Glomerular visceral epithelial cell (primary cell): Measurements from ENCODE around the gene LRWD1.
"Not testable (repeated sequence)": the region's sequence is repeated elsewhere in the genome, so short reads cannot be mapped to it uniquely, and the experiment has no call there.

Experiments
- DNase-seq: peaks from one replicate; pipeline ENCODE4 v3.0.0-alpha.2; 2016; ENCODE audit errors: extremely low spot score

The LRWD1 gene

DNA sequence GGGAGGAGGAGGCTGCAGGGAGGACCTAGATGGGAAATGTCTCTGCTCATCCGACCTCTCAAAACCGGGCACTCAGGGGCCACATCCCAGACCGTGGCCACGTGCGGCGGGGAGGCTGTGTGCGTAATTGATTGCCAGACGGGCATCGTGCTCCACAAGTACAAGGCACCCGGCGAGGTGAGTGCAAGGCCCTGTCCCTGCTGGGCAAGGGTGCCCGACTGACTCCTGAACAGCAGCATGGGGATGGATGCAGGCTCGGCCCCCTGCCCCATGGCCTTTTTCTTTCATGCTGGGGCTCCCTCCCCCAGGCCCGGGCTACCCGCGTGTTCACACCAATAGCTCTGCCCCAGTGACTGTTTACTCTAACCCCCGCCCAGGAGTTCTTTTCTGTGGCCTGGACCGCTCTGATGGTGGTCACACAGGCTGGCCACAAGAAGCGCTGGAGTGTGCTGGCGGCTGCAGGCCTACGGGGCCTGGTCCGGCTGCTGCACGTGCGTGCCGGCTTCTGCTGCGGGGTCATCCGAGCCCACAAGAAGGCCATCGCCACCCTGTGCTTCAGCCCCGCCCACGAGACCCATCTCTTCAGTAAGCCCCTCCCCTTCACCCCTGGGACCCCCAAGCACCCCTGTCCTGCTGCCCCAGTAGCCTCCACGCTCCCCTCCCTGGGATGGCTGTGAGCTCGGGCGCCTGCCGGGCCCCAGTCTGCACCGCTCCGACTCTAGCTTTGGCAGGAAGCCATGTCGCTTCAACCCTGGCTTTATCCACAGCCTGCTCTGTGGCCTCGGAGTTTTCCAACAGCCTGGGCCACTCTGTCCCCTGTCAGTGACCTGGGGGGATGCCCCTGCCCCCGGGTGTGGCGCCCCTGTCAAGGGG is 3.9 kb downstream of the LRWD1 start:
- DNase-seq: peak; percentile 41

DNA sequence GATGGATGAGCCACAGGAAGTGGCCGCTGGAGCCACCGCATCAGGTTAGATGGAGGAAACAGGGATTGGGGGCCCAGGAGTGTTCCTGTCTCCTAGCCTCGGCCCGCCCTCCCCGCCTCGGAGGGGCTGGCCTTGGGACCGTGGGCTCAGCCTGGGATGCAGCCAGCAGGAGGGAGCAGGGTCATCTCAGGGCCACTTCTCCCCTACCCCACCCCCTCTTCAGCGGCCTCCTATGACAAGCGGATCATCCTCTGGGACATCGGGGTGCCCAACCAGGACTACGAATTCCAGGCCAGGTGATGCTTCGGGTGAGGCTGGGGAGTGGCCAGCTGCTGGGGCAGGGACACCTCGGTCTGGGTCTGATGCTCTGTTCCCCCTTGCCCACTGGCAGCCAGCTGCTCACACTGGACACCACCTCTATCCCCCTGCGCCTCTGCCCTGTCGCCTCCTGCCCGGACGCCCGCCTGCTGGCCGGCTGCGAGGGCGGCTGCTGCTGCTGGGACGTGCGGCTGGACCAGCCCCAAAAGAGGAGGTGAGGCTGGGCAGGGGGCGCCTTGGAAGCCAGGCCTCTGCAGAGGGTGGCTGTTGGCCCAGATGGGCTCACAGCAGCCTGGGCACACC is 4.7 kb downstream of the LRWD1 start:
- no peak for DNase-seq

DNA sequence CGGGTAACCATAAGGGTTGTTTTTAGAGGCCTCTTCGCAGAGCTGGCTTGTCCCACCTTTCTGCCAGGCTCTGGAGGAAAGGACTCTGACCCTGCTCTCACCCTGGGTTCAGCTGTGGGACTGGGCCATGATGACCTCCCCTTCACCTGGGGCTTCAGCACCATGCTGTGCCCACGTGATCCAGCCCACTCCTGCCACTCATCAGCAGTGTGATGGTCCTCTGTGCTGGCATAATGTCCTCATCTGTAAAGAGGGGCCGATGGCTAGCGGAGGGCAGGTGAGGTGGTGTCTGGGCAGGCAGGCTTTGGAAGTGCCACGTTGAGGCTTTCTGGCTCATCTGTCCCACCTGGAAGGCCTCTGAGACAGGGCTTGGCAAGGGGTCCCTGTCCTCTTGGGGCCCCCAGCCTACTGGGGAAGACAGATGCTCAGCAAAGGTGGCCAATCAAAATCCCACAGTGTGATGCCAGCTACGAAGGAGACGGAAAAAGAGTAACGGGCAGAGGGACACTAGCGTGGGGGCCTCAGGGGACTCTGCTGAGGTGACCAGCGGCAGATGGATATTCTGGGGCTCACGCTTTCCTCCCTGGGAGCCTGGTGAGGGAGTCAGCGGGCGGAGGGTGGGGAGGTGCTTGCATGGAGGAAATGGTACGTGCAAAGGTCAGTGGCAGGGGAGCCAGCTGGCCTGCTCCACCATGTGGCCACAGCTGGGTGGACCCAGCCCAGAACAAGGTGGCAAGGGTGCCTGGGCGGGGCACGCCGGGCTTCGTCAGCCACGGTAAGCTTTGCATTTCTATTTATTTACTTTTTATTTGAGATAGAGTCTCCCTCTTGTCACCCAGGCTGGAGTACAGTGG is 5.4 kb downstream of the LRWD1 start:
- no peak for DNase-seq

DNA sequence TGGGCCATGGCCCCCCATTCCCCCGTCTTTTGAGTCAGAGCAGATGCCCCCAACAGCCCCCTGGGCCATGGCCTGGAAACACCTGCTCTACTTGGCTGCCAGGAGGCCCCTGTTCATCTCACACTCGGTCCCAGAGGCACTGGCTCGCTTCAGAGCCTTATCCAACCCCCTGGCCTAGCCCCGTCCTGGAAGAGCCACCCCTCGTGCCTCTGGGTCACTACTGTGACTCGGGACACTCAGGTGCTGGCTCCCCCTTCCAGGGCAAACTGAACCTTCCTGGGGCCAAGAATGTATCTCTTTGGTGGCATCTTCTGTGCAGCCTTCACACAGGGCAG is 7.0 kb downstream of the LRWD1 start:
- no peak for DNase-seq

DNA sequence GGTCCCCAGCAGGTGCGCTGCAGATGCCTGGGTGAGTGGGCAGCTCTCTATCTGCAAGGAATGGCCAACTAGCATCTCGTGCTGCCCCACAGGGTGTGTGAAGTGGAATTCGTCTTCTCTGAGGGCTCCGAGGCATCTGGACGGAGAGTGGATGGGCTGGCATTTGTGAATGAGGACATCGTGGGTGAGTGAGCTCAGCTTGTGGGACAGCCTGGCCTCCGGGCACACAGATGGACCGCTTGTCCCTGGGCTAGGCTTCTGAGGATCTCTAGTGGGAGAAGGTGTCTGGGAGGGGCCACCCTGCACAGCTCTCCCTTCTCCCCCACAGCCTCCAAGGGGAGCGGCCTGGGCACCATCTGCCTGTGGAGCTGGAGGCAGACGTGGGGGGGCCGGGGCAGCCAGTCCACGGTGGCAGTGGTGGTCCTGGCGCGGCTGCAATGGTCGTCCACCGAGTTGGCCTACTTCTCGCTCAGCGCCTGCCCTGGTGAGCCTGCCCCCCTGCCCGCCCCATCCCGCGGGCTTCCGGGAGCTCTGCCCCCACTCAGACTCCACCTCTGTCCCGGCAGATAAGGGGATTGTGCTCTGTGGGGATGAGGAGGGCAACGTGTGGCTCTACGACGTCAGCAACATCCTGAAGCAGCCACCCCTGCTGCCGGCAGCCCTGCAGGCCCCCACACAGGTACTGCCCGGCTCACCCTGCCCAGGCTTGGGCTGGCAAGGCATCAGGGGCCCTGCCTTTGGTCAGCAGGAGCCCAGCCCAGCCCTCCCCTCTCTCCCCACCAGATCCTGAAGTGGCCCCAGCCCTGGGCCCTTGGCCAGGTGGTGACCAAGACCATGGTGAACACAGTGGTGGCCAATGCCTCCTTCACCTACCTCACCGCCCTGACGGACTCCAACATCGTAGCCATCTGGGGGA is 7.6 kb downstream of the LRWD1 start:
- DNase-seq: no peak

DNA sequence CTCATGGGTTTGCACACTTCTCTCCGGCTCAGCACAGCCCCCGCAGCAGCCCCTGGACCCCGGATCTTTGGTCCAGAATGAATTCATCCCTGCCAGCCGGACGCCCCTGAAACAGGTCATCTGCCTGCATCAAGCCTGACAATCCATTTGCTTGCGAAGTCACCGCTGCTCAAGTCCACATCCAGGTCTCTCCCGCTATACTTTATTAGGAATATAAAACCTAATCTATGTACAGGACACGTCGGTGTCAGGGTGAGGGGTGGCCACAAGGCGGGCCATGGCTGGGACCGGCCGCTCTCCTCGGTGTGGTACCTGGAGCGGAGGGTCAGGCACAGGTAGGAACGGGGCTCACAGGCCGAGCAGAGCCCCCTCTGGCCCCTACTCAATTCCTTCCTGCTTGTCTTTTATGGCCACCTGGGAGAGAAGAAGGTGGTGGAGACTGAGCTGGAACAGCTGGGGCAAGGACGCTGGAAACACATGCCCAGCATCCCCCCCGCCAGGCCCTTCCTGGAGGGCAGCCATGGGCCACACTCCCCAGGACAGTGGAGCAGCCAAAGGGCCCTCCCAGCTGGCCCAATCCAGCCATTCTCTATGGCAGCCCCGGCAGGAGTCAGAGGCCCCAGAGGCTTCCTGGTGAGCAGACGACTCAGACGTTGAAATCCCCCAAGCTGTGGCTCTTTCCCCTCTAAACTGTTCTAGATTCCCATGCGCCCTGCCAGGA is 8.6 kb downstream of the LRWD1 start:
- DNase-seq: no peak

DNA sequence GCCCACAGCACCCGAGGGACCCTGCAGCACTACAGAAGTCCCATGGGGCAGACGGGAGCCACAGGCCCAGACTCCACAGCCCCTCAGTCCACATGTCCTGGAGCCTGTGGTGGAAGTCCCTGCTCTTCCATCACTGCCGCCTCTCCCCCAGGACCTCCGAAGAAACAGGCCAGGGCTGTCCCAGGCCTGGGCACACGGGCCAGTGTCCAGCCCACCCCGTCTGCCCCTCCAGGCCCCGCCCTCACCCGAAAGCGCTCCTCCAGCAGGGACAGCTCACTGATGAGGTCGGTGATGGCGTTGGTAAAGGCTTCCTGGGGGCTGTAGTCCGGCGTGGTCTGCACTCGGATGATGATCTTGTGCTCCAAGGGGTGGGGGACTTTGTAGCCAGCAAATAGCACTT is 9.3 kb downstream of the LRWD1 start:
- DNase-seq: not testable (repeated sequence)

DNA sequence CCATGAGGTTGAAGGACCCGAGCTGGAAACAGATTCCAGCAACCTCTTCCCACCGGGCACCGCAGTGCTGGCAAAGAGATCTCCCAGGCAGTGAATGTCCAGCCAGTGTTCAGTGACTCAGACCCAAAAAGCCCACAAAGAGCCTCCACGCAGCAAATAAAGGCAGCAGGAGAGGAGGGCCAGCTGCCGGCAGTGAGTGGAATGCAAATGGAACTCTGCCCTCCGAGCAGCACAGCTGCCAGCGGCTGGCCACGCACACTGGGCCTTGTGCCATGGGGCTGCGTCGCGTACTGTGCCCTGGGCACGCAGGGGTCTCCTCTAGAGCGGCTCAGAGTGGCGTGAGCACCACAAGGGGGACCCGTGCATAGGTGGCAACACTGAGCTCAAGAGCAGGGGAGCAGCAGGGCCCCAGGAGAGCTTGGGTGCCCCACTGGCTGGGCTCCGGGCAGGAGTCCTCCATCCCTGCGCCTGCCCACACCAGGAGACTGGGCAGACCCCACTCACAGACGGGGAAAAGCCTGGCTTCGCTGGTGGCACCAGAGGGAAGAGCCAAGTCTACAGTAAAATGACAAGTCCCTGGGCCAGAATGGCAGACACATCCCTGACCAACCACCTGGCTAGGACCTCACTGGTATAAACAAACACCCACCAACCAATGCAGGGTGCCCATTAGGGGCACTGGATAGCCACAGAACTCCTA is 10.1 kb downstream of the LRWD1 start:
- DNase-seq: peak; percentile 59

DNA sequence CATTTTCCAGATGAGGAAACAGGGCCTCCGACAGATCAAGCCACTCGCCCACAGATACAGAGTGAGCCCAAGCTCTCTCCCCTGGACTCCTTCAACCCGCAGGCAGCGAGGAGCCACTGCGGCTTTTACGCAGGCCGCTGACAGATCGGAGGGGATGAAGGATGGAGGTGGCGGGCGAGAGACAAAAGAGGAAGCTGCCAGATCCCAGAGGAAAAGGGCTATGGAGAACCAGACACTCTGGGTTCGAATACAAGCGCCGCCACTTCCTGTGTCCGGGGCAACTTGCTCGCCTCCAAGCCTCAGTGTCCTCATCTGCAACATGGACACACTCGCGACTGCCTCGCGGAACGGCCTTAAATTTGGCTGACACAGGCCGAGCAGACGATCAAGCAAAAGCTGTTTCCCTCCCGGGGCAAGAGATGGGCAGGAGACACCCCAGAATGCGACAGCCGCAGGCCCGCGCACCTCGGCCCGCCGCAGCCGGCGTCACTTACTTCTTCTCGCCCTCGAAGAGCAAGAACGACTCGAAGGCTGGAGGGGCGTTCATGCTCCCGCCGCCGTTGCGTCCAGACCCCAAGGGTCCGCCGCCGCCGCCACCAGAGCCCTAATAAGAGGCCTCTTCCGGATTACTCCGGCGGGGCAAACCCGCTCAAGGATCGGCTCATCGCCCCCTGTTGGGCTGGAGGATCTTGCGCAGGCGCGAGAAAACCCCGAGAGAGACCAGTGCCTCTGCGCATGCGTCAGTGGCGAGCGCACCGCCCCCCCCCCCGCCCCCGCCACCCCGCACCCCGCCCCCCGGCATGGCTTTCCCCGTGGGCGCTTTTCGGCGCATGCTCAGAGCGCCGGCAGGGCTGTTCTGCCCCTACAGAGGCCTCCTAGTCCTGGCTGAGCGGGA is 13.8 kb downstream of the LRWD1 start, which contains the start of gene POLR2J:
POLR2J (minus strand) TSS at position 609 of the 895 bp plus-strand sequence; CDS start at position 547, 62 bp downstream.
- DNase-seq: peak; percentile 71

DNA sequence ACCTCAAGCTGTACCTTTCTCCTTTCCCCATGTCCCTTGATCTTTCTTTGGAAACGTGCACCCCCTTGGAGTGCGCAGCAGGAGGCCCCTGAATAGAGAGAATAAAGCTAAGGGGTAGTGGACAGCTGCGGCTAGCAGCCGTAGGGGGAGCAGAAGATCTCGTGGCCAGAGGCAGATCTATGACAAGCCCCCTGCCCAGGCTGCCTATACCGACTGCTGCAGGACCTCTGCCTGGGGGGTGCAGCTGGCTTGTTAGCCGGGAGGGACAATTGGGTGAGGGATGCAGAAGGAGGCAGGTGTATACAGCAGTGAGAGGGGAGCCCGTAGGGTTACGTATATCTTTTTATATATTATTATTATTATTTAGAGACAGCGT is 14.4 kb downstream of the LRWD1 start:
- not testable (repeated sequence) for DNase-seq

DNA sequence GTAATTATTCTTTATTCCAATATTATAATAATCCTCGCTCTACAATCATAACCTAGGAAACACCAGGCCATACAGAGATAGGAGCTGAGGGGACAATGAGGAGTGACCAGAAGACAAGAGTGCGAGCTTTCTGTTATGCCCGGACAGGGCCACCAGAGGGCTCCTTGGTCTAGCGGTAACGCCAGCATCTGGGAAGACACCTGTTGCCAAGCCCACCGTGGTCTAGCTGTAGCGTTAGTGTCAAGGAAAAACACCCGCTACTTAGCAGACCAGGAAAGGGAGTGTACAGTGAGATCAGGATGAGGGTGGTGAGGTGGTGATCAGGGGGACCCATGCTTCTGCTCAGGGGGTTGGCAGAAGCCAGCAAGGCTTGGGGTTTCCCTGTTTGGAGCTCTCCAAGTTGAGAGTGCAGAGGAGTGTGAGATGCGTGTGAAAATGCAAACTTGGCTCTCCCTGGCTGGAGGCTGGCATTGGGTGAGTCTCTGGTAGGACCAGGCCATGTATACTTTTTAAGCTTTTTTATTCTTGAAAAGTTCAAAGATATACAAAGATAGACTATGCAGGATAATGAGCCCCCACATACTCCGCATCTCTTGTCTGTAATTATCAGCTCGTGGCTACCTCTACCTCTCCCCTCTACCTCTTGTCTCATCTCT is 15.3 kb downstream of the LRWD1 start:
- DNase-seq: not testable (repeated sequence)

DNA sequence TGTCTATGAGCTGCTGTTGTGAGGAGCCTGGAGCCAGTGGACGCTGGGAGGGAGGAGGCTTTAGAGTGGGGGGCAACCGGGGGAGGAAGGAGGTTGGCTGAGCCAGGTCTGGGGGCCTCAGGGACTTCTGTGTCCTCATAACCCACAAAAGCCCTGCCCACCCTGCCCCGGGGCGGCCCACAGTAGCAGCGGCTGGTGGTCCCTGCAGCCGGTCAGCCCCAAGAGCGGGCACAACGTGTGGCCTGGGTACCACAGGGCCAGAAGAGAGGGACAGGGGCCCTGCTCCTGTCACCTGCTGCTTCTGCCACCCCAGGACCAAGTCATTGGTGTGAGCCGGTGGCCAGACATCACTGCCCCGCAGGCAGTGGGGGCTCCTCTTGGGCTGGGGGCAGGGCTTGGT is 17.2 kb downstream of the LRWD1 start:
- DNase-seq: not testable (repeated sequence)

DNA sequence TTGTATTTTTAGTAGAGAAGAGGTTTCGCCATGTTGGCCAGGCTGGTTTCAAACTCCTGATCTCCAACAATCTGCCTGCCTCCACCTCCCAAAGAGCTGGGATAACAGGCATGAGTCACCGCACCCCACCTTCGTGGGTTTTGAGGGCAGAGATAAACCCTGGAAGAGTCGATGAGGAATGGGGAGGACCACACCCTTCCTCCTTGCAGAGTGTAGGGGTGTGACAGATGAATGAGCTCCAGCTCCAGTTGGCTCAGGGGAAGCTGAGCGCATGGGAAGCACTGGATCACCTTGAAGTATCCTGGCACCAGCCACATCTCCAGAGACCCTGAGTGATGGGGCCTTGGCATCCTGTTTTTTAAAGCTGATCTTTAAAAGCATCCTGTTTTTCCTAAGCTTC is 19.5 kb downstream of the LRWD1 start:
- not testable (repeated sequence) for DNase-seq

DNA sequence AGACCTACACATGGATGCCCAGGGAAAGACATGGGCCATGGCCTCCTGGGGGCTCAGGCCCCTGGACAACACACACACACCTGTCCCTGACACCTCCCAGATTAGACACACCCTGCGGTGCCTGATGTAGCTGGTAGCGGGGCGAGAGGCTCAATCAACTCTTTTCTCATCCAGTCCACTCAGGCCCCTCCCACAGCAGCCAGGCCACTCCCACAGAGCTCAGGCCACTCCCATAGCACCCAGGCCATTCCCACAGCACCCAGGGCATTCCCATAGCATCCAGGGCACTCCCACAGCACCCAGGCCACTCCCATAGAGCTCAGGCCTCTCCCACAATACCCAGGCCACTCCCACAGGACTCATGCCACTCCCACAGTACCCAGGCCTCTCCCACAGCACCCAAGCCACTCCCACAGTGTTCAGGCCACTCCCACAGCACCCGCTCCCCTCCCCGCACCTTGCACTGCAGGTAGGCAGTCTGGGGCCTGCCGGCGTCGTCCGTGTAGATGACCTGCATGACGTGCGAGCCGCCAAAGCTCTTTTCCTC is 25.8 kb downstream of the LRWD1 start:
- DNase-seq: not testable (repeated sequence)

DNA sequence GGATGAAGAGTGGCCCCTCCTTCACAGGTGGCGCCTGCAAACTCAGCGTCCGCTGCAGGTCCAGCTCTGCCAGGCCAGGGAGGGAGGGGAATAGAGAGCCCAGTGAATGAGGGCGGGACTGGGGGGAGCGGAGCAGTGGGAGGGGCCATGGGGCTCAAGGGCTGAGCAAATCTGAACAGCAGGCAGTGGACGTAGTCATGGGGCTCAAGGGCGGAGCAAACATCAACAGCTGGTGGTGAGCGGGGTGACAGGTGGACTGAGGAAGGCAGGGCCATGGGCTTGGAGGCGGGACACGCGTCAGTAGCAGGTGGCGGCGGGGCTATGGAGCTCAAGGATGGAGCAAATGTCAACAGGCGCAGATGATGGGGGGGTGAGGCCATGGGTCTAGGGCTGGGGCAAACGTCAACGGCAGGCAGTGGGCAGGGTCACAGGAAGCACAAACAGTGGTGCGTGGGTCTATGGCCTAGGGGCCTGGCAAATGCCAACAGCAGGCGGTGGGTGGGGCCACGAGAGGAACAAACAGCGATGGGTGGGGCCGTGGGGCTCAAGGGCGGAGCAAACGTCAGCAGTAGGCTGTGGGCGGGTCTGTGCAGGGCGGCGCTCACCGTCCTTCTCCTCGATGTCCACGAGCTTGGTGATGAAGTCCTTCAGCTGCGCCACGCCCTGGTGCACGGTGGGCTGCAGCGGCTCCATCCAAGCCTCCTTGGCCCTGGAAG is 28.6 kb downstream of the LRWD1 start:
- DNase-seq: not testable (repeated sequence)

DNA sequence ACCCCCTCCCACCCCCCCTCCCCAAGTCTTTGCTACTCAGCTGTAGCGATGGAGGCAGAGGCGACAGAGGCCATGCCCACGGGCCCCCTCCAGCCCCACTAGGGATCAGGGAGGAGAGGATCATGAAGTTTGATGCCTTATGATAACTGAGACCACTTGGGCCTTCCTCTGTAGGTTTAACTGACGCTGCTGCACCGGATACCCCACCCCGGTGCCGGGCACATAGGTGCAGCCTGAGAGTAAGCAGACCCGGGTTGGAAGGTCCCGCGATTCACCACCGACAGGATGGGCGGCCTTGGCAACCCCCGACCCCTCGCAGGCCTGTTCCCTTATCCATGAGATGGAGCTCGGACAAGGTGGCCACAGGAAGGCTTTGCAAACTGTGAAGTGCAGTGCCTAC is 29.2 kb downstream of the LRWD1 start:
- DNase-seq: not testable (repeated sequence)

DNA sequence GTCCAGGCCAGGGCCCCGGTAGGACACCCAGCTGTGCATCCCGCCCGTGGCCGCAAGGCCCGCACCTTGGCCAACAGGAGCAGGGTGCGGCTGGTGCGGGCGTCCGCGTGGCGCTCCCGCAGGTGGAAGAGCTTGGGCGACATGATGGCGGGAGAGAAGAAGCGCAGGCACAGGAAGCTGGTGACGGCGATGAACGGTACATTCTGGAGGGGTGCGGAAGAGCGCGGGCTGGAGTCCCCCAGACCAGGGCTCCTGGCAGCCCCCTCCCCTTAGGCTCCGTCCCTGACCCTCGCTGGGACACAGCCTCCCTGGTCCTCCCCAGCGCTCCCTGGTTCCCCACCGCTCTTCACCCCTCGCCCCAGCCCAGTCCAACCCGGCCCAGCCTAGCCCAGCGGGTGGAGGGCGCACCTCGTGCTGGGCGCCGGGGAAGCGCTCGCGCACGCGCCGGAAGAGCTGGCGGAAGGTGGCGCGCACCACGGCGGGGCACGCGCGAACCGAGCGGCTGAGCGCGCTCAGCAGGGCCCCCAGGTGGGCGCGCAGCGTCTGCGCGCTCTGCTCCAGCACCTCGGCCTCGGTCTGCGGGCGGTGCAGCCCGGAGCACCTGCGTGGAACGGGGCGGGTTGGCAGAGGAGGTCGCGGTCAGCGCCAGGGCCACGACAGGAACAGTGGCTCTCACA is 29.8 kb downstream of the LRWD1 start:
- DNase-seq: not testable (repeated sequence)
